A549 (cell line): ENCODE results near the gene PDILT. TPM values are rescaled to one million over a fixed set of nuclear protein-coding genes. Genes with fewer than 3 reads are reported as not detected.

Experiments
- ATAC-seq, 2 experiments: fragments of 200-7000 bp in 1 of 2; fragments of >200 bp in 1 of 2; cut with Nextera tagmentation in 1 of 2; cut with Tn5 transposase in 1 of 2; 3 replicates each; pipeline versions ENCODE4 v1.8.0 to v1.9.1; 2018 to 2020; ENCODE audit warnings: mild to moderate bottlenecking in 1 of 2, moderate library complexity in 1 of 2
- CTCF ChIA-PET: fragments of 300-600 bp; sonication (Branson Sonifier 250); formaldehyde crosslinking; extraction: SDS; loops from one replicate; lab custom pipeline; 2021; ENCODE audit warnings: antibody characterized with exemption, inconsistent platforms; lab: Yijun Ruan, JAX
- POLR2A ChIA-PET: fragments of 350-600 bp; formaldehyde crosslinking; extraction: SDS; loops from one replicate; lab custom pipeline; 2021; ENCODE audit warnings: antibody characterized with exemption, inconsistent platforms; lab: Yijun Ruan, JAX
- DNase-seq, 2 experiments: peaks; one replicate each; pipeline versions ENCODE4 v3.0.0 to v3.0.0-alpha.2; 2011 to 2016; ENCODE audit warnings: low read depth in 1 of 2, low spot score in 1 of 2
- FAIRE-seq: peaks from 2 replicates; lab custom pipeline; 2011; peaks lifted over from hg19 to GRCh38; lab: Jason Lieb, UNC
- H3K27ac ChIP-seq, 2 experiments: fragments of >200 bp; sonication (Bioruptor Twin); formaldehyde crosslinking; 3 replicates each; pipeline ENCODE4 v1.5.1; 2016 to 2017
- H3K4me1 ChIP-seq: fragments of >200 bp; sonication (Bioruptor Twin); formaldehyde crosslinking; 3 replicates; pipeline ENCODE4 v1.6.1; 2016
- H3K4me2 ChIP-seq: fragments of >200 bp; sonication (Bioruptor Twin); formaldehyde crosslinking; 3 replicates; pipeline ENCODE4 v1.6.1; 2016
- H3K4me3 ChIP-seq: fragments of >200 bp; sonication (Bioruptor Twin); formaldehyde crosslinking; 3 replicates; pipeline ENCODE4 v1.5.1; 2016
- H3K9me3 ChIP-seq: fragments of >200 bp; sonication (Bioruptor Twin); formaldehyde crosslinking; 3 replicates; pipeline ENCODE4 v1.6.1; 2016
- CHD2 ChIP-seq: fragments of 150-350 bp; IDR thresholded peaks from 2 replicates; pipeline ENCODE4 v1.6.1; 2014; ENCODE audit warnings: low read length; ENCODE audit not compliant: partially characterized antibody
- CHD4 ChIP-seq: fragments of 200-600 bp; sonication (generic); IDR thresholded peaks from 2 replicates; pipeline ENCODE4 v1.6.1; 2016; ENCODE audit warnings: antibody characterized with exemption, mild to moderate bottlenecking, borderline replicate concordance
- ESRRA ChIP-seq: fragments of 150-350 bp; IDR thresholded peaks from 2 replicates; pipeline ENCODE4 v1.6.1; 2014; ENCODE audit warnings: mild to moderate bottlenecking, low read length, borderline replicate concordance
- FOXS1 ChIP-seq: fragments of 250-450 bp; sonication (Bioruptor Pico); IDR thresholded peaks from 2 replicates; pipeline ENCODE4 v1.5.0; 2020; ENCODE audit warnings: mild to moderate bottlenecking, moderate library complexity
- GATA3 ChIP-seq: IDR thresholded peaks from 2 replicates; pipeline ENCODE4 v1.6.1; 2012; ENCODE audit warnings: borderline replicate concordance
- HDAC2 ChIP-seq: fragments of 200-600 bp; sonication (generic); IDR thresholded peaks from 2 replicates; pipeline ENCODE4 v1.6.1; 2016
- JUNB ChIP-seq: fragments of >200 bp; sonication (Bioruptor Twin); formaldehyde crosslinking; IDR thresholded peaks from 2 replicates; pipeline ENCODE4 v1.6.1; 2016
- KDM1A ChIP-seq: fragments of 200-600 bp; sonication (generic); IDR thresholded peaks from 2 replicates; pipeline ENCODE4 v1.6.1; 2016; ENCODE audit warnings: low read depth, mild to moderate bottlenecking
- MAFK ChIP-seq: fragments of 450-650 bp; IDR thresholded peaks from 2 replicates; pipeline ENCODE4 v1.6.1; 2014; ENCODE audit not compliant: partially characterized antibody
- NPAS2 ChIP-seq: fragments of 250-450 bp; sonication (Bioruptor Pico); IDR thresholded peaks from 2 replicates; pipeline ENCODE4 v1.8.0; 2022; ENCODE audit warnings: mild to moderate bottlenecking, moderate library complexity, borderline replicate concordance
- NR3C1 ChIP-seq: fragments of >200 bp; sonication (Bioruptor Twin); formaldehyde crosslinking; IDR thresholded peaks from 3 replicates; pipeline ENCODE4 v1.6.1; 2017
- PHF8 ChIP-seq: fragments of 200-600 bp; sonication (generic); IDR thresholded peaks from 2 replicates; pipeline ENCODE4 v1.6.1; 2016; ENCODE audit warnings: low read depth, mild to moderate bottlenecking, antibody characterized with exemption, moderate library complexity, borderline replicate concordance
- POLR2A ChIP-seq: IDR thresholded peaks from 2 replicates; pipeline ENCODE4 v1.6.1; 2012; ENCODE audit warnings: mild to moderate bottlenecking, low read length
- RAD21 ChIP-seq, 2 experiments: fragments of >200 bp in 1 of 2; sonication (Bioruptor Twin) in 1 of 2; formaldehyde crosslinking in 1 of 2; IDR thresholded peaks in 1 of 2; conservative IDR thresholded peaks in 1 of 2; 2 replicates in 1 of 2; 3 replicates in 1 of 2; pipeline ENCODE4 v1.6.1; 2012 to 2018; ENCODE audit warnings: inconsistent platforms in 1 of 2
- RARB ChIP-seq: fragments of 250-450 bp; sonication (Bioruptor Pico); IDR thresholded peaks from 2 replicates; pipeline ENCODE4 v1.8.0; 2021; ENCODE audit warnings: mild to moderate bottlenecking, moderate library complexity
- SMC3 ChIP-seq: fragments of >200 bp; sonication (Bioruptor Twin); formaldehyde crosslinking; IDR thresholded peaks from 3 replicates; pipeline ENCODE4 v1.6.1; 2018; ENCODE audit warnings: inconsistent platforms
- SREBF2 ChIP-seq: fragments of 450-650 bp; IDR thresholded peaks from 2 replicates; pipeline ENCODE4 v1.6.1; 2014; ENCODE audit warnings: mild to moderate bottlenecking, moderate library complexity
- ZNF302 ChIP-seq: fragments of 250-450 bp; sonication (Bioruptor Pico); IDR thresholded peaks from 2 replicates; pipeline ENCODE4 v1.9.0; 2021; ENCODE audit warnings: inconsistent platforms, mild to moderate bottlenecking, moderate library complexity
- WGBS: methylation state at CpG from one replicate; pipeline ENCODE4 v1.1.6; 2017; ENCODE audit errors: missing lambda C conversion rate; 5-methylcytosine and 5-hydroxymethylcytosine counted together
- polyA plus RNA-seq, 4 experiments: library from polyadenylated mRNA; depleted of rRNA in 3 of 4; stranded (reverse); fragments of >200 nt; fragmentation: RNase III in 1 of 4; extraction: RNeasy Plus Mini Kit Qiagen cat#74134 plus additional on column Dnase treatment in 1 of 4; gene quantifications; 2 replicates in 3 of 4; 3 replicates in 1 of 4; pipeline ENCODE4 v1.2.3, GENCODE V29; 2011 to 2017
- TF ChIP-seq, protein P1 (sequence below): fragments of 250-450 bp; sonication (Bioruptor Pico); IDR thresholded peaks from 2 replicates; pipeline ENCODE4 v1.5.0; 2021; ENCODE audit warnings: mild to moderate bottlenecking, moderate library complexity, borderline replicate concordance
- TF ChIP-seq, protein P2 (sequence below): IDR thresholded peaks from 2 replicates; pipeline ENCODE4 v1.6.1; 2012
- TF ChIP-seq, protein P3 (sequence below): fragments of >200 bp; sonication (Bioruptor Twin); formaldehyde crosslinking; IDR thresholded peaks from 3 replicates; pipeline ENCODE4 v1.6.1; 2016

Gene PDILT
- polyA plus RNA-seq, 2 of the 4 experiments (the other 2 are of a cell fraction) = not detected

DNA sequence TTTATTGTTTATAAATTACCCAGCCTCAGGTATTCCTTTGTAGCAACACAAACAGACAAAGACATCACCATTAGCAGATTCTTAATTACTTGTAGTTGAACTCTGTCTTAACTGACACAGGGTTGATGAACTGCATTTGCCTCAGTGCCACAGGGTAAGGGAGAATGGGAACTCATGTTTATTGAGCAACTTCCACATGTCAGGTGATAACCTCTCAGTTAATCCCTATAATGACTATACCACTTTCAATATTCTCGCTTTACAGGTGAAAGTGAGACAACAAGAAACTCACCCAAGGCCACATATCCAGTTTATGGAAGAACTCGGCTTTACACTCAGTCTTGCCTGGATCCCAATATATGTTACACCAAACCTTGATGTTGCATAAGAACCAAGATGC lies 8.6 kb downstream of the PDILT start:
- no peak overlapping the region for H3K27ac ChIP-seq
- TF ChIP-seq, protein P1, sequence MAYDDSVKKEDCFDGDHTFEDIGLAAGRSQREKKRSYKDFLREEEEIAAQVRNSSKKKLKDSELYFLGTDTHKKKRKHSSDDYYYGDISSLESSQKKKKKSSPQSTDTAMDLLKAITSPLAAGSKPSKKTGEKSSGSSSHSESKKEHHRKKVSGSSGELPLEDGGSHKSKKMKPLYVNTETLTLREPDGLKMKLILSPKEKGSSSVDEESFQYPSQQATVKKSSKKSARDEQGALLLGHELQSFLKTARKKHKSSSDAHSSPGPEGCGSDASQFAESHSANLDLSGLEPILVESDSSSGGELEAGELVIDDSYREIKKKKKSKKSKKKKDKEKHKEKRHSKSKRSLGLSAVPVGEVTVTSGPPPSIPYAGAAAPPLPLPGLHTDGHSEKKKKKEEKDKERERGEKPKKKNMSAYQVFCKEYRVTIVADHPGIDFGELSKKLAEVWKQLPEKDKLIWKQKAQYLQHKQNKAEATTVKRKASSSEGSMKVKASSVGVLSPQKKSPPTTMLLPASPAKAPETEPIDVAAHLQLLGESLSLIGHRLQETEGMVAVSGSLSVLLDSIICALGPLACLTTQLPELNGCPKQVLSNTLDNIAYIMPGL (CRISPR knock-in tag) = no peak
- TF ChIP-seq MAFK (no peak), NPAS2 (CRISPR knock-in tag) (no peak), POLR2A (no peak), ESRRA (no peak), KDM1A (no peak), PHF8 (no peak), SREBF2 (no peak), RAD21 (conservative IDR thresholded peaks at IDR 0.05 in 1 of 2, IDR thresholded peaks at IDR 0.05 in 1 of 2) (no peak)
- TF ChIP-seq, protein P2, sequence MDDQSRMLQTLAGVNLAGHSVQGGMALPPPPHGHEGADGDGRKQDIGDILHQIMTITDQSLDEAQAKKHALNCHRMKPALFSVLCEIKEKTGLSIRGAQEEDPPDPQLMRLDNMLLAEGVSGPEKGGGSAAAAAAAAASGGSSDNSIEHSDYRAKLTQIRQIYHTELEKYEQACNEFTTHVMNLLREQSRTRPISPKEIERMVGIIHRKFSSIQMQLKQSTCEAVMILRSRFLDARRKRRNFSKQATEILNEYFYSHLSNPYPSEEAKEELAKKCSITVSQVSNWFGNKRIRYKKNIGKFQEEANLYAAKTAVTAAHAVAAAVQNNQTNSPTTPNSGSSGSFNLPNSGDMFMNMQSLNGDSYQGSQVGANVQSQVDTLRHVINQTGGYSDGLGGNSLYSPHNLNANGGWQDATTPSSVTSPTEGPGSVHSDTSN = no peak
- TF ChIP-seq, all 56 proteins: peak for 0
- ATAC-seq (no peak), DNase-seq (no peak), FAIRE-seq (no peak)
- CTCF ChIA-PET = interaction anchor here (1.2 to 4.2 kb wide), 3 partner anchors 12 to 95 kb away, joined by 3 to 31 read pairs (median 17); no protein-coding TSS in a partner anchor
- no peaks in the 10 kb centered on the region for H3K9me3 ChIP-seq
- H3K4me3 ChIP-seq = no peak overlapping the region
- H3K4me2 ChIP-seq = no peak overlapping the region
- no peaks in the 10 kb centered on the region for H3K4me1 ChIP-seq
- WGBS = 29% methylated on average over 2 of the region's 2 CpGs
- POLR2A ChIA-PET = no interaction called here

DNA sequence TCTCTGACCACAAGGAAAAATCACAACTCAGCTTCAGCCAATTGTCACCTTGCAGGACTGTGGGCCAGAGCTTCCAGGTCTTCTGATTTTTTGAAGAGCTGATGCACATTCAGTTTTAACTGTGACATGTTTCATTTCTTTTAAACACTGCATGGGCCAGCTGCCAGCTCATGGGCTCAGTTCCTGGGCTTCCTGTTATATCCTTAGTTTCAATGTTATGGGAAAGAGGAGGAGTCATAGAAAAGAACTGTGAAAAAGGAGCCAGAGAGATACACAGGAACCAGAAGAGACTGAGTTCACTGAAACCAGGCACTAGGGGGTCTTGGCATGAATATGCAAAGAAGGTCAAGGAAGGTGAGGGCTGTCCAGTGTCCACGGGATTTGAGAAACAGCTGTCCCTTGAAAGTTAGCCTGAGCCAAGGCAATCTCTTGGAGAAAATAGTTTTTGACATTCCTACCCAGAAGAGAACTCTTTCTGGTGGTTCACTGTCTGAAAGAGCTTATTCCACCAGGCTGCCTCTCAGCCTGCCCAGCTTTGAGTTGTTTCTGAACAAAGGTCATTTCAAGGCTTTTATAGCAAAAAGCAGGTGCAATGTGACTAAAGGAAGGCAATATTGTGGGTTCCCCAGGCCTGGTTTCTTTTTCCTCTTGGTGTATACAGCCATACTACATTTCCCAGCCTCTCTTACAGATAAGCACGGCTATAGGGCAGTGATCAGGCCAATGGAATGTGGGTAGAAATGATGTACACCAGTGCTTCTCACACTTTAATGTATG lies 10.5 kb downstream of the PDILT start:
- no peak overlapping the region for H3K4me3 ChIP-seq
- H3K9me3 ChIP-seq = no peaks in the 10 kb centered on the region
- 2% methylated on average over 2 of the region's 2 CpGs for WGBS
- no peaks in the 10 kb centered on the region for H3K4me1 ChIP-seq
- FAIRE-seq (no peak), ATAC-seq (no peak), DNase-seq (no peak)
- ChIA-PET POLR2A (no interaction called here), CTCF (interaction anchor here (0.9 to 4.2 kb wide), 5 partner anchors 10 to 496 kb away, joined by 3 to 31 read pairs (median 4); no protein-coding TSS in a partner anchor)
- no peak for TF ChIP-seq NR3C1
- TF ChIP-seq KDM1A = no peak
- no peak overlapping the region for H3K4me2 ChIP-seq
- H3K27ac ChIP-seq = no peak overlapping the region

DNA sequence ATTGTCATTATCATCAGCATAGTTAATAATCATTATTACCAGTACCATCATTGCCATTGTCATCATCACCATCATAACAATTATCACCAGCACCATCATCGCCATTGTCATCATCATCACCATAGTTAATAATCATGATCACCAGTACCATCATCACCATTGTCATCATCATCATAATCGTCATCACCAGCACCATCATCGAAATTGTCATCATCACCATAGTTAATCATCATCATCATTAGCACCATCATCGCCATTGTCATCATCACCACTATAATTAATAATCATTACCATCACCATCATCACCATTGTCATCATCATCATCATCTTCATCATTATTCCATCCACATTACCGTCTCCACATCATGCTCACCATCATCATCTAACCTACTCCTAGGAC lies 13.5 kb downstream of the PDILT start:
- Histone ChIP-seq H3K9me3 (no peaks in the 10 kb centered on the region), H3K4me2 (no peak overlapping the region), H3K4me3 (no peak overlapping the region), H3K27ac (no peak overlapping the region), H3K4me1 (no peaks in the 10 kb centered on the region)
- no peak for TF ChIP-seq FOXS1 (CRISPR knock-in tag)
- no peak for TF ChIP-seq CHD4
- TF ChIP-seq JUNB = no peak
- TF ChIP-seq HDAC2 = no peak
- no peak for TF ChIP-seq GATA3
- no peak for TF ChIP-seq CHD2
- no peak for TF ChIP-seq KDM1A
- TF ChIP-seq RARB (CRISPR knock-in tag) = no peak
- TF ChIP-seq, protein P3, sequence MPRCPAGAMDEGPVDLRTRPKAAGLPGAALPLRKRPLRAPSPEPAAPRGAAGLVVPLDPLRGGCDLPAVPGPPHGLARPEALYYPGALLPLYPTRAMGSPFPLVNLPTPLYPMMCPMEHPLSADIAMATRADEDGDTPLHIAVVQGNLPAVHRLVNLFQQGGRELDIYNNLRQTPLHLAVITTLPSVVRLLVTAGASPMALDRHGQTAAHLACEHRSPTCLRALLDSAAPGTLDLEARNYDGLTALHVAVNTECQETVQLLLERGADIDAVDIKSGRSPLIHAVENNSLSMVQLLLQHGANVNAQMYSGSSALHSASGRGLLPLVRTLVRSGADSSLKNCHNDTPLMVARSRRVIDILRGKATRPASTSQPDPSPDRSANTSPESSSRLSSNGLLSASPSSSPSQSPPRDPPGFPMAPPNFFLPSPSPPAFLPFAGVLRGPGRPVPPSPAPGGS = no peak
- no peak for TF ChIP-seq ZNF302 (CRISPR knock-in tag)
- no peak for TF ChIP-seq SMC3
- no peak for TF ChIP-seq PHF8
- ChIA-PET CTCF (interaction anchor here (2.1 kb wide), 1 partner anchor 484 kb away, joined by 12 read pairs; no protein-coding TSS in a partner anchor), POLR2A (no interaction called here)
- WGBS = 4% methylated on average over 5 of the region's 5 CpGs
- ATAC-seq (no peak), FAIRE-seq (no peak), DNase-seq (no peak)
